GM11168 (cell line): Measurements from ENCODE around the gene NFIB.

Experiments
- in situ Hi-C: fragments of 300-500 bp; cut with MboI; formaldehyde crosslinking; loops from one replicate; pipeline ENCODE4 v1.12.0; 2022; ENCODE audit warnings: low sequenced_read_pairs; ENCODE audit not compliant: unreplicated experiment

Gene NFIB

DNA sequence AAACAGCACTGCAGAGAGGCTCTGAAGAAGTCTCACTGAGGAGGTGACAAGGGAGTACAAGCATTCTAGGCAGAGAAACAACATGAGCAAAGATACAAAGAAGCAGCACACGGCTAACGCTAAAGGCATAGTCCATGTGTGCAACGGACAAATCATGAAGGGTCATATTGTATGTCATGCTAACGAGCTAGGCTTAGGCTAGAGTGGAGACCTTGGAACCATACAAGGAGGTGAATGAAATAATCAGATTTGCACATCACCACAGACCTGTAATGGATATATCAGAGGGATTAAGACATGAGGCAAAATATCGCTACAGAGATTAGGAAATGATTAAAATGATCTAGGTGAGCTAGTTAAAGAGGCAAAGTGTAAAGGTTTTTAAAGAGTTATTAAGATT is 145.6 kb downstream of the NFIB start:
- in situ Hi-C loops, result no loop called here

DNA sequence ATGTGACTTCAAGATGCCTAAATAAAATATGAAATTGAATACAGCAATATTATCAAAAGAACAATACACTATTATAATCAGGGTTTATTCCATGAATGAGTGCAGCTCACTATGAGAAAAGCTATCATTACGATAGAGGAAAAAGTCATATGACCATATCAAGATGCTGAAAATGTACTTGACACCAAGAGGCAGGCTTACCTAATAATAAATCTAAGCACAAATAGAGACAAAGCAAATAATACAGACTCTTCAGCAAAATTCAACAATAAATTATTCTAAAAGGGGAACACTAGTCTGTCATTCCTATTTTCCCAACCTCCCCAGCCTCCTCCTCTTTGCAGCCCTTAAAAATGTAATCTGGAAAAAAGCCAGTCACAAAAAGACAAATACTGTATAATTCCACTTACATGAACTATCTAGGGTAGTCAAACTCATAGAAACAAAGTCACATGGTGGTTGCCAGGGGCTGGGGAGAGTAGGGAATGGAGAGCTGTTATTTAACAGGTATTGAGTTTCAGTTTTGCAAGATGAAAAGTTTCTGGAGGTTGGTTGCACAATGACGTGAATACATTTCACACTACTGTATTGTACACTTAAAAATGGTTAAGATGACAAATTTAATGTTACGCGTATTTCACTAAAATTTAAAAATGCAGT is 148.4 kb downstream of the NFIB start:
- in situ Hi-C loops, result no loop called here

DNA sequence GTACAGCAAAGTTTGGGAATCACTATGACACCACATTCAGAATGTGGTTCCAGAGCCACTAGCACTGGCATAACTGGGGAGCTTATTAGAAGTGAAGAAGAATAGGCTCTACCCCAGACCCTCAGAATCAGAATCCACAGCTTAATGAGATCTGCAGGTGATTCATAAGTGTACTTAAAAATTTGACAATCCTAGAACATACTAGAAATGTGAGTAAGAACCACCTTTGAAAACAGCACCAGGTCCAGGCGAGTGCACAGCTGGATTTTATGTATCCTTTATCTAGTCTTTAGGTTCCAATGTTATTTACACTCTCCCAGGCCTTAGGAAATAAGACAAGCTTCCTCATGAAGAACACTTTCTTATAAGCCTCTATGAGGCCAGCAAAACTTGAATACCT is 149.0 kb downstream of the NFIB start:
- in situ Hi-C loops, result no loop called here

DNA sequence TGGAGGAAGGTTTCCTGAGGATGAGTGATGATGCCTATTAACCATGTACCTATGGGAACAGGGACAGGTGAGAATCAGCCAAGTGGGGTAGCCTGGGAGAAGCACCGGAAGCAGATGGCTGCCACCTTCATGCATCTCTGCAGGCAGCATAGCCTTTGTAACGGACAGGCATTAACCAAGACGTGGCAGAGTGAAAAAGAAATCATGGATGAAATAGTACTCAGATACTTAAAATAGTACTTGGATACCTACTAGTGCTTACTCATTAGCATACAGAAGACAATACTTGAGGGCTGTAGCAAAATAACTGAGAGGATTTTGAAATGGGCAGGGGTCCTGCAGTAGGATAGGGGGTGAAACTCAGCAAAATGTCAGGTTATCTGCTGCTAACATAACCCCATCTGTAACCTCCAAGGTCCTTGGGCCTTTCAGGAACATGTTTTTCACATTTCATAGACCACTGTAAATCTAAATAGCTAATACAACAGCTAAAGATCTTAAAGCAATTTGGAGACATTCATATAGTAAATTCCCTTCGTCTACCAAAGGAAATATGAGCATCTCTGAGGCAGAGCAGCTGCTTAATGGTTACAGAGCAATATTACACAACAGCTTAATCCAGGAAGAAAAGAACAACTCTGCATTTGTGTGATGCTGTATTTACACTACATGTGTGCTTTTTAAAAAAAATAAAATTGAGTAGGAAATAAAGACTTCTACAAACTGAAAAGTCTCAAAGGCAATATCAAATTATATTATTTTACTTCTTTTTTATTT is 154.3 kb downstream of the NFIB start:
- in situ Hi-C loops, result no loop called here

DNA sequence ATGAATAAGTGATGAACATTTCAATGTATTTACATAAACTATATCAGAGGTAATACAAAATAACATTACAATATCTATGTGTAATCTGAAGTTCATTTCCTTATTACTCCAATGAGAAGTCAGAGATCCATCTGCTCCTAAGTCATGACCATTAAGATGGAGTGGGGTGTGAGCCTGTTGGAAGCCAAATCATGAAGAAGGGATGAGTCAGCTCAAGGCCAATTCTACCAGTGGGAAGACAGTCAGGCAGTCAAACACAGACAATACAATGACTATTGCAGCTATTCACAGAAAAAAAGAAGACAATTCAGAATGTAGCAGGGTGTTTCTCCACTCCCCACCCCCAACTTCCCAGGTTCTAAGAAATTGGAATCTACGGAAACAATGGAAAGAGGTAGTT is 155.0 kb downstream of the NFIB start:
- in situ Hi-C loops, result no loop called here

DNA sequence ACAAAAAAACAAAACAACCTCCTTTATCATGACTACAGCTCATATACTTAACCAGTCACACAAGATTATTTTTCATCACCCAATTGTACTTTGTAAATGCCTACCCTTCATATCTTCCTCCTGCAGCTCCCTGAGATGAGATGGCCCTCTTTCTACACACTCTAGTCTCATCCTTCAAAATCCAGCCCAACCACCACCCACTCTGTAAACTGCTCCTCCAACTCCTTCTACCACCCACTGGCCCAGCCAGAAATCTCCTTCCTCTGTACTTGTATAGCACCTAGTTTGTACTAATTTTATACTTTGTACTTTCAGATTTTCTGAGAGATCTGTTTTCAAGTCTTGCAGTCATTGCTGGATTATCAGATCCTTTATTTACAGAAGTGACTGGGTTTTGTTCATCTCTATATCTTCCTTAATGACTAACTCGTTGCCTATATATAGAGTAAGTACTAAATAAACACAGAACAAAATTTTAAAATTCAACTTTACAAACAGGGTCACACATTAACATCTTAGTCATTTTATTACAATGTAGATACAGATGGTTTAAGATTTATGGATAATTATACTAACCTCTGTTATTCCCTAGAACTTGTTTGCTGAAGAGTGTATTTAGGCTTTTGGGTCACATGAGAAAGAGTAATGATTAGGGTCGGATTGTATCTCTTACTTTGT is 155.7 kb downstream of the NFIB start:
- in situ Hi-C loops, result no loop called here

DNA sequence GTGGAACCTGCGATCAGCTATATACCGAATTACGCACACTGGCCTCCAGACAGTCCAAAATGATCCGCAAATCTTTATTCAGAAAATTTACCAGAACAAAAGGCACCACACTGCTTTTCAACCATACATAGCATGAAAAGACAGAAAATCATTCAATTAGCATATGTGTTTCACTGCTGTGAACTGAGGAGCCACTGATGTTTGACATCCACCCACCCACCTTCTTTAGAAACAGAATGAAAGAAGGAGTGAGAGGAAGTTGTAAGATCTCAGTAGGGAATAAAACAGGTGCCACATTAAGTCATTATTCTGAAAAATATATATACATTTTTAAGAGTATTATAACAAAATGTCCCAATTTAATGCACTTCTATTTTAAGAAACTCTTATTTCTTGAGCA is 156.8 kb downstream of the NFIB start:
- in situ Hi-C loops, result no loop called here

DNA sequence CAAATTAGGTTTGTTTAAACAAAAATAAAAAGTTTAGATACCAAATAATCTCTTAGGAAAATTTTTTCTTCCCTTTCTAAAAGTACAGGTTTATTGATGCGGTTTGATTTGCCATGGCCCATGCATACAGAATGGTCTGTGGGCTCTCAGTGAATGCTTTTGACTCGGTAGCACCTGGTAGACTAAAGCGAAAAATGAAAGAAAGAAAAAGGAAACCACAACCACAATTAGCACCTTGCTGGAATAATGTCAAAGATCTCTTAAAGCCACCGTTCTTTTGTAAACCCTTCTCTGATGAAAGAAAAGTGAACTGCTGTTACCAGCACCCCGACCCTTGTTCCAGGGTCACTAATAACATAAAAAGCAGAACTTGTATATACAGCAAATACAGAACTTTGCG is 157.9 kb downstream of the NFIB start:
- in situ Hi-C loops, result no loop called here

DNA sequence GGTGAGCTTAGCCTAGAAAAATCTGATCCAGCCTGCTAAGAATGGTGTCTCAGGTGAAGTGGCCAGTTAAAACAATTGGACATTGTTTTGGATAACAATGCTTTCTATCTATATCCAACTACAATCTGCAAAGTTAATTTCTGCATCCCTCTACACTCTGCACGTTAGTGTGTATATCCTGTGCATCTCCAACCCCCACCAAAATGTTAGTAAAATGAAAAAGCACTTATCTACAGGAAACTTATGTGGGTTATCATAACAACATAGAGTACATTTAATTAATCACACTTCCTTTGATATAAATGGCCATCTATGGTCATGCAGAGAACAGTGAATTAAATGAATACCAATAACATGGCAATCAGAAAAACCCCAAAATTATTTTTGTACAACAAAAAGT is 158.7 kb downstream of the NFIB start:
- in situ Hi-C loops, result no loop called here

DNA sequence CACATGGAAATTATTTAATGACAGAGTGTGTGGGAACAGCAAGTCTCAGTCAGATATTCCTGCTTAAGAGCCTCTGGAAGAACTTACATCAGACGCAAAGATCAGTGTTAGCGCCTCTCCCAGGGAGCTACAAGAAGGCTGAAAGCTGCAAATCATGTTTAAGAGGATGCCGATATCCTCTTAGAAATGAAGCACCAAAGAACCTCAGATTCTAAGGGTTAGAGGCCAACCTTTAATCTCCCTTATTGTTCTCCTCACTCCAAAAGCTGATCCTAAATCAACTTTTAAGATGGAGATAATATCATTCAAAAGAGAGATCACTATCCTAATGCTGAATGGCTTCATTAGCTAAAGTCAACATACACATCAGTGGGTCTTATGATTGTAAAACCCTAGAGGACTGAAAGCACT is 160.6 kb downstream of the NFIB start:
- in situ Hi-C loops, result no loop called here

DNA sequence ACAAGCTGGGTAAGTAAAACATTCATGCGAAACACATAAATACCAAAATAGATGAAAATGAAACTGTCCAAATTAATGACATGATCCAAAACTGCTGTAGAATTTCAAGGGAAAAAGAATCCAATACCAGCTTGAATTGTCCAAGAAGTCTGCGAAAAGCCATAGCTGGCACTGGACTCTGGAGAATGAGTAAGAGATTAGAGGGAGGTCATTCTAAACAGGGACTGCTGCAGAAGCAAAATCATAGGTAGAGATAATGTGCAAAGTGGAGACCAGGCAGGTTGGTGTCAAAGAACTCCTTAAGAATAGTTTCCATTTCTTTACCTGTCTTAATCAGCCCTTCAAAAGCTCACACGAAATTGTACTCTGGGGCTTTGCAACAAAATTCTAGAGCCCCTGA is 162.5 kb downstream of the NFIB start:
- in situ Hi-C loops, result no loop called here

DNA sequence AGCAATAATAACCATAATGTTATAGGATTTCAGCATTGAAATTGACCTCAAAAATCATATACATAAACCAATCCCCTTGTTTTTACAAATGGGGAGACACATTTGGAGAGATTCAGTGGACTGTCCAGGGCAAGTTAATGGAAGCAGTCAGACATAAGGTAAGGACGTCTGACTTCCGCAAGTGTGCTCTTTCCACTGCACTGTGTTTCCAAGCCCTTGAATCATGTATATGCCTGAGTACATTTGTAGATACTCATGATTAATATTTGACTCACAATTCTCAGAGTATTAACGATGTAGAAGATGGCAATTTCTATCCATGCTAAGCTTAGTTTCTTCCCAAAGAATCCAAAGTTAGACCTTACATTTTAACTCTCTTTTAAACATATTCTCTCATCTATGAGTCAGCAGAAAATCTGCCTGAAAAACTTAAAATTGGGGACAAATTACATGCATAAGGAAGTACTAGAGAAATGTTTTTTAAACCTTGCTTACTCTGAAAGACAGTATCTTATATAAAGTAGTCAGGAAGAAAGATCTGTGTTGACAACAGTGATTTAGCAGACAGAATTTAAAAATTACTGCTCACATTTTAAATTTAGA is 165.3 kb downstream of the NFIB start:
- in situ Hi-C loops, result no loop called here

DNA sequence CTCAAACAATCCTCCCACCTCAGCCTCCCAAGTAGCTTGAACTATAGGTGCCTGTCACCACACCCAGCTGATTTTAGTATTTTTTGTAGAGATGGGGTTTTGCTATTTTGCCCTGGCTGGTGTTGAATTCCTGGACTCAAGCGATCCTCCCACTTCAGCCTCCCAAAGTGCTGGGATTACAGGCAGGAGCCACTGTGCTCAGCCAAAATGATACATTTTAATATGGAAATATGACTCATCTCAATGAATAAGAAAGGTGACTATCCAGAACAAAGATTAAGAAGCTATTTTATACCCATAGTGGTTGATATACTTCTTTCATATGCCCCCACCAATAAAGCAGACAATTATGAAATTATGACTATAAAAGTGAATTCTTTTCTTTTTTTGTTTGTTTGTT is 166.2 kb downstream of the NFIB start:
- in situ Hi-C loops, result no loop called here

DNA sequence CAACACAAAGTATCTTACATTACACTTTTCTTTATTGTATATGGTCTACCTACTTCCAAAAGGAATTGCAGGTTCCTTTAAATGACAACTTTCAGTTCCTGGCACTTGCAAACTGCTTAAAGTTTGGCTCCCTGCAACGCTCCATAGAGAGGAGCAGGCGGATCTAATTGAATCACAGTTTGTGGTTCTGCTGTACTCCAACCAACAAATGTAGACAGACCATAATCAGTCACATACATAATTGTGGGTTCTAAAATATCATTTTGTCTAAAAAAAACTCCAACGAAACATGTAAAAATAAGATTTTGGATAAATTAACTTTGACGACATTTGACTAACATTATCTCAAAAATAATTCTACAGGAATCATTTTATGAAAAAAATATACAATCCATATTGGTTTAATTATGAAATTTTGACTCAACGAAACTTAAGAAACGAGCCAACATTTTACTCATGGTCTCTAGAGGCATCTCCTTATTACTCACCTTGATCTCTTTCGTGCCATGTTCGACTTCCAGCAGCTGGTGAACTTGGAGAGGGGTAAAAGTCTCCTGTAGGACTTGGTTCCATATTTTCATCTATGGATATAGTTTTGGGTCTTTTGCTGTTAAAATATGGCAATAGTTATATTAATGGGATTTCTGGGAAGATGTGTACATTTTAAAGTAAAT is 167.6 kb downstream of the NFIB start:
- in situ Hi-C loops, result no loop called here

DNA sequence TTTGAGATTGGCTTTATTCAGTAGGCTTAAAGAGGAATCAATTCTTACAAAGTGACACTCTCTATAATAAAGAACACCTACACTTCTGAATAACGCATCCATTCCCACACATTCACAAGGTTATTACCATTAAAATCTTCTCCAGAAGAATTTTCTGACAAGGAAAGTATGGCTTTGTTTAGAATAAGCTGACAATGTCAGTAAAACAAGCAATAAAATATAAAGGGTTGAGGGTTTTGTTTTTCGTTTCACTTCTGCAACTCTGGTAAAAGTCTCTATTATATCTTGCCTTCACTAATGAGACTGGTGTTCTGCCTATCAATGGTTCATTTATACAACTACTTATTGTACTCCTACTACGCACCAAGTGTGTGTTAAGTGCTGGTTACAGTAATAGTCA is 169.7 kb downstream of the NFIB start:
- in situ Hi-C loops, result no loop called here

DNA sequence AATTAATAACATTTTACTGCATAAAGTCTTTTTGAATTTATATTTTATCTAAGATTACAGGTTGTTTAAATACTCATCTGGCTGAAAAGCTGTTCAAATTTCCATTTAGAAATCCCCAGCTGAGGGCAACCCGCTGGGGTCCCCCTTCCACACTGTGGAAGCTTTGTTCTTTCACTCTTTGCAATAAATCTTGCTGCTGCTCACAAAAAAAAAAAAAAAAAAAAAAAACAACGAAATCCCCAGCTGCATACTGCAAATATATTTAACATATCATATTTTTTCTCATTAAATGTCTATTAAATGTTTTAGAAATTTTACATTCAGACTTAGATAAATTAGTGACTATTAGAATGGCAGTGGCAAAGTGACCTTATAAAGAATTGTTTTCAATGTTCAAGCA is 172.2 kb downstream of the NFIB start:
- in situ Hi-C loops, result no loop called here

DNA sequence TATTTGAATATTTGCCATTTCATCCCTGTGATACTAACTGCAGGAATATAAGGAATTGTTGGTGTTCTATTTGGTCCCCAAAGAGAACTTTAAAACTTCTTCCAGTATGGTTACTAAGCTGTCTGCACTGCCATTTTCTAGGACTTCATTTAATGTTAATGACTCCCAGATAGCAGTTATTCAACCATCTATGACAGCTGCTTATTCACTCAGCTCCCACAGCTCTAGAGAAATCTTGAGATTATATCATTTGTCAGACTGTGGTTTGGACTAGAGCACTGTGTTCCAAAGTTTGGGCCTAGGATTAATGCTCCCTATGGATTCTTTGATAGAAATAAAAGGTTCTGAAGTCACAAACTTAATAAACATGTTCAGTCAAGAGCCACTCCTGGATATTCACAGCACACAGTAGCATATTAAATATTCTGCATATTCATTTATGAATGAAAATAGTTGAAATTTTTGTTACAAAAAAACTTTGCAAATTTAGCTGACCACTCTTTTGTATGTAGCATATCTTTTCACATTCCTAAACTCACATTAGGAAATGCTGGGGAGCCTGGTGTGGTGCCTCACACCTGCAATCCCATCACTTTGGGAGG is 173.7 kb downstream of the NFIB start:
- in situ Hi-C loops, result no loop called here

DNA sequence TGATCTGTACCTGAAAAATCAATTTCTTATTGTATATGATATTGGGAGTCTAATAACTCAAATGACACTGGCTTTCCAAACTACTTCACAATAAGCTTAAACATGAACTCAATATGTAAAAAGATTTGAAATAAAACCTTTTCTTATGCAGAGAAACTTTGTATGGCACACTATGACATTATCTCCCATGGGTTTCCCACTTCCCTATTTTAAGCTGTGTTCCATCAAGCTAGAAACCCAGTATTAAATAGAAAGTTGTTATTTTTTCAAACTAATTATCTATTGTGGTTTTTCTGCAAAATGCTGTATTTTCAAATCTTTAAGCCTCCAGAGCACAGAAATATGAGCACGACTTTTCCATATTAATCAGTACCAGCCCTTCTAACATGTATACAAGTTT is 174.7 kb downstream of the NFIB start:
- in situ Hi-C loops, result no loop called here

DNA sequence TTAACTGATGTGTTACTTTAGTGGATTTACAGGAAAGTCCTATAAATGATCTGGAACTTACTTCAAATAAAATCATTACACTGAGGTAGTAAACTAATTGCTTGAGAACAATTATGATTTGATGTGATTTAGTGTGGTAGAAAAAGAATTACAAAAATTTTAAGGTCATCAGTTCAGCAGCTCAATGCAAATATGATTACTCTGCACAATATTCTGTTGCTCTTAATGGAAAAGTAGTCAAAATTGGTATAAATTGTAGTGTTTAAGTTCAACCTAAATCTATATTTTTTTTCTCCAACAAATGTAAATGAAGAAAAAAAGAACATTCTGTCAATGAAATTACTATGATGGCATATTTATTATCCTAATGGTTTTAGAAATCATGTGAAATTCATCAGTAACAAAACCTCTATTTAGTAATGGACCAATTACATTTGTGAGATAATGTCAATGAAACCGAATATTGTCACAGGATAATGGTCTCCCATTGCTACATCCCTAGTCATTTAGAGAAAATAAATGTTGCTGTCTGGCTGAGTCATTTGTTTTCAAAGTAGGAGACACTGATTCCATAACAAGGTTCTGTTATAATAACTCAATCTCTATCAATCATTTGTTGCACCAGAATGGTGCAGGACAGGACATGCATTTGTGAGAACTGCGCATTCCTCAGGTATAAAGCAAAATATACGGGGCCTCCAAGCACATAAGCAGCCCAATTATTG is 177.1 kb downstream of the NFIB start:
- in situ Hi-C loops, result no loop called here
